GM18526 (cell line): ENCODE results near the gene ABCA1.

Experiments
- POLR2A ChIP-seq: IDR thresholded peaks from 3 replicates; pipeline ENCODE4 v1.6.1; 2011; ENCODE audit not compliant: insufficient read length; ENCODE audit errors: extremely low read depth

The ABCA1 gene

GRCh38 chr9:104849023-104849422, 78.9 kb downstream of the ABCA1 start:
- no peak for TF ChIP-seq POLR2A

DNA sequence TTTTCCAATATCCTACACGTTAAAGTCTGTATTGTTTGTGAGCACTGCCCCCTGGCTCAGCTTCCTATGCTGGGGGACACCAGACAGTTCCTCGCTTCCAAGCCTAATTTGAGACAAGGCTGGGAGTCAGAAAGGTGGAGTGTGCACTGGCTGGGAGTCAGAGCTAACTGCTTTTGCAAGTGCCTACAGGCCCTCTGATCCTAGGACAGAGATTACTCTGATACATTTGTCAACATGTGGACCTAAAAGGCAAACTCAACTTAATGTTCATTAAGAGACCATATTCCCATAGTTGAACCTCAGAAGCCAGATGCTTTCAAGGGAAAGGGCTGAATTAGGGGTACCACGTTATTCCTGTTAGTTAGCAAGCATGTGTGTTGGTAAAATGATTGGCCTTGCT, 83.2 kb downstream of the ABCA1 start:
- TF ChIP-seq POLR2A: no peak

DNA sequence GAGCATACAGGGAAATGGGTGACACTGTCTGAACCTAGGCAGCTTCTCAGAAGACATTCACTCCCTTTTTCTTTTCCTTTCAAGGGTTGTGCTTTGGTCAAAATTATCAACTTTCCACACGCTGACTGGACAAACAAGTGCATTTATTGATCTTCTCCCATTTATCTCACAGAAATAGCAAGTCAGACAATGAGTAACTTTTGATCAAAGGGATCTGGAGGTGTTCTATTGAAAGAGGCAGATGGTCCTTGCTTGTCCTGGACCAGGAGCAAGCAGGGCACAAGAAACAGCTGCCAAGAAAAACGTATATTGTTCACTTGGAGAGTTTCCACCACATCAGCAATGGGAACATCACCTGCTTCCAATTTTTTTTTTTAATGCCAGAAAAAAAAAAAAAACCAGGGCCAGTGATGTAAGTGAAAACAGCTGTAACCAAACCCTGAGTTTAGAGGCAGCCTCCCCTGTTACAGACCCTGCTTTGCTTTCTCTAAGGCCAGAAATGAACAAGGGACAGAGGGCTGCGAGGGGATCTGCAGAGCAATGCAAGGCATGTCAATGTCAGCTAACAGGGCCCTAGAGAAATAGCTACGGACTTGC, 84.2 kb downstream of the ABCA1 start:
- no peak for TF ChIP-seq POLR2A

DNA sequence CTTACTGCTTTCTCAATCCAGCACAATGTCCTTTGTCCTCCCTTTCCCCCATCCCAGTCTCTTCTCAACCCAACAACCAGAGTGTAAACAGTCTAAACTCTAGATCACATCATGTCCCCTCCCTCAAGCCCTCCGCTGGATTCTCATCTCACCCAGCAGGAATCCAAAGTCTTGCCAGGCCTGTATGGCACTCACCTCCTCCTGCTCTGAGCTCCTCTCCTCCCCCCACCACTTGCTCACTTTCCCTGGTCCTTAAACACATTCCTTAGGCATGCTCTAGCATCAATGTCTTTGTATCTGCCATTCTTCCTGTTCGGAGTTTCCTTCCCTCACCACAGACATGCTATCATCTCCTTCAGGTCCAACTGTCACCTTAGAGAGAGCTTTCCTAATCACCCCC, 85.3 kb downstream of the ABCA1 start:
- TF ChIP-seq POLR2A: no peak

DNA sequence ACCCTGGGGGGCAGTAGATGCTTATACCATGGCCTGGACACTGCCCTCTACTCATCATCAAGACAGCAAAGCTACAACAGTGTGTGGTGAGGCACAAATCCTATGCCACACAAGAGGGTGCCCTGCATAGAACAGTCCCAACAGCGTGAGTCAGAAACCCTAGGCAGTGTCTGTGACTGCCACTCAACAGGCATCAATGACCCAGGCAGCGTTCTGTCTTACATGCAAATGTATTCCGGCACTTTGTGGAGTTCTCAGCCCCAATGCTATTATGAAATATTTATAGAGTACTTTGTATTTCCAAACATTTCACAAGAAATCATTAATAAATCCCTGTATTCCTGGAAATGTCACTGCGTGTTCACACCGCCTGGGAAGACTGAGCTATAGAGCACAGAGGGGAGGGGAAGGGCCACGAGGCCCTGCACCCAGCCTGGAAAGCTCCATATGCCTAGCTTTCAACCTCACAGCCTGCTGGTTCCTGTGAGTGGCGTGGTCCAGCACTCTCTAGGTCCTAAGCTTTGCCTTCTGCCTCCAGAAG, 86.3 kb downstream of the ABCA1 start:
- no peak for TF ChIP-seq POLR2A

- no peak for TF ChIP-seq POLR2A
Measured at GRCh38 chr9:104838958-104839357, 89.0 kb downstream of the ABCA1 start.

GRCh38 chr9:104836767-104837166, 91.2 kb downstream of the ABCA1 start:
- TF ChIP-seq POLR2A: no peak

GRCh38 chr9:104836235-104836634, 91.7 kb downstream of the ABCA1 start:
- no peak for TF ChIP-seq POLR2A

DNA sequence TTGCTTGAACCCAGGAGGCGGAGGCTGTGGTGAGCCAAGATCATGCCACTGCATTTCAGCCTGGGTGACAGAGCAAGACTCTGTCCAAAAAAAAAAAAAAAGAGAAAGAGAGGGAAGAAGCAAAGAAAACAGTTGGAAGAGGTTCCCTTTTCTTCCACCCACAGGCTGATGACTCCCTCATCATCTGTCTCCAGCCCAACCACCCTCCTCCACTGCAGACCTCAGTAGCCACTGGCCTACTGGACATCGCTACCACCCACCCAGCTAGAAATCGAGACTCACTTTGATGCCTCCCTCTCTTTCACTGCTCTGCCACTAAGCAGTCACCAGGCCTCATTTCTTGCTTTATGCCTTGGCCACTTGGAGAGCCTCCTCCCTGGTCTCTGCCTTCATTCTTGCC, 92.8 kb downstream of the ABCA1 start:
- no peak for TF ChIP-seq POLR2A

GRCh38 chr9:104833696-104834095, 94.3 kb downstream of the ABCA1 start:
- no peak for TF ChIP-seq POLR2A

- no peak for TF ChIP-seq POLR2A
Measured at GRCh38 chr9:104831681-104832080, 96.3 kb downstream of the ABCA1 start.

DNA sequence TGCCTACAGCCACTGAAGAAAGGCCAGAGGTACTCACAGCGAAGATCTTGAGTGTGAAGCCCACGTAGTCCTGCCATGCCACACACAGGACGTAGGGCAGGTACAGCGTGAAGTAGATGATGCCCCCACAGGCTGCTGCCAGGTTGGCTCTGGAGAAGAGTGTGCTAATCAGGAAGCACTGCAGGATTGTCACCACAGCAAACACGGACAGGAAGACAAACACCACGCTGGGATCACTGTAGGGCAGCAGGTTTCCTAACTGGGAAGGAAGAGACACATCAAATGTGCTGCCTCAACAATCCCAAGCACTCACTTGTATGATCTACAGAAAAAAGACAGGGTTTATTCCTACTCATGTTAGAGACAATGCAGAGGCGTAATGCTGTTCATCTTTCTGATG, 101.0 kb downstream of the ABCA1 start:
- TF ChIP-seq POLR2A: no peak

GRCh38 chr9:104826079-104826775, 101.7 kb downstream of the ABCA1 start:
- no peak for TF ChIP-seq POLR2A

- TF ChIP-seq POLR2A: no peak
Measured at GRCh38 chr9:104820336-104820735, 107.6 kb downstream of the ABCA1 start.

DNA sequence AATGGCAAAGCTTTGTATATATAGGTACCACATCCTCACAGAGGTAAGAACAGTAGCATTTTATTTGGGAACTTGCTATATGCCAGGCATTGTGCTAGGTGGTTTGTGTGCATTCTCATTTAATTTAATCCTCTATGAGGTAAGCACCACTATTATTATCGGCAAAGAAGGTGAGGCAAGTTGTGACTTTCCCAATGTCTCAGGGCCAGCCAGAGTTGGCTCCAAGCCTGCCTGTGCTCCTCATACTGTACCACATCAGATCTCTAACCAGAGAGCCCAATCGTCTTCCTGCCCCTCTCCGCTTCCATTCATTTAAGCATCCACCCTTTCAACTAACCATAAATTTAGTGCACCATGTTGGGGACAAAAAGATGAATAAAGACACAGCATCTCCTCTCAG, 108.9 kb downstream of the ABCA1 start:
- no peak for TF ChIP-seq POLR2A

DNA sequence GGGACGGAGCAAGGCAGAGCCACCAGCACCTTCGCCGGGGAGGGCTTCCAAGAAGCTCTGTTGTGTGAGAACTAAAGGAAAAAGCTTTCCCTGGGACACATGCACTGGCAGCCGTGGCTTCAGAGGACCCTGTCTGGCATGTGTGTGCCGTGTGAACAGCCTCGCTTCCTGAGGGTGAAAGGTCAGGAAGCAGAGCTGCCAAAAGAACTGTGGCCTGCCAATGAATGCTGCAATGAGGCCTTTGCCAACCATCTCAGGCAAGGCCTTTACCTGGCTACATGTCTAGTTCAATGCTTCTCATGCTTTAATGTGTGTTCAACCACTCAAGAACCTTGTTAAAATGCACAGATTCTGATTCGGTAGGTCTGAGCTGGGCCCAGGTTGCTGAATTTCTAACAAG, 110.5 kb downstream of the ABCA1 start:
- no peak for TF ChIP-seq POLR2A
